Measurements from ENCODE around the gene GRIN3A. TPM values are rescaled to one million over a fixed set of nuclear protein-coding genes. Genes with fewer than 3 reads are reported as not detected.

The GRIN3A gene
- total and polyA plus RNA-seq, 9 of the 15 experiments (the other 6 are each of a cell fraction or from before 2014, with no cell fraction given): 0.01 to 0.03 TPM; not detected in 7

DNA sequence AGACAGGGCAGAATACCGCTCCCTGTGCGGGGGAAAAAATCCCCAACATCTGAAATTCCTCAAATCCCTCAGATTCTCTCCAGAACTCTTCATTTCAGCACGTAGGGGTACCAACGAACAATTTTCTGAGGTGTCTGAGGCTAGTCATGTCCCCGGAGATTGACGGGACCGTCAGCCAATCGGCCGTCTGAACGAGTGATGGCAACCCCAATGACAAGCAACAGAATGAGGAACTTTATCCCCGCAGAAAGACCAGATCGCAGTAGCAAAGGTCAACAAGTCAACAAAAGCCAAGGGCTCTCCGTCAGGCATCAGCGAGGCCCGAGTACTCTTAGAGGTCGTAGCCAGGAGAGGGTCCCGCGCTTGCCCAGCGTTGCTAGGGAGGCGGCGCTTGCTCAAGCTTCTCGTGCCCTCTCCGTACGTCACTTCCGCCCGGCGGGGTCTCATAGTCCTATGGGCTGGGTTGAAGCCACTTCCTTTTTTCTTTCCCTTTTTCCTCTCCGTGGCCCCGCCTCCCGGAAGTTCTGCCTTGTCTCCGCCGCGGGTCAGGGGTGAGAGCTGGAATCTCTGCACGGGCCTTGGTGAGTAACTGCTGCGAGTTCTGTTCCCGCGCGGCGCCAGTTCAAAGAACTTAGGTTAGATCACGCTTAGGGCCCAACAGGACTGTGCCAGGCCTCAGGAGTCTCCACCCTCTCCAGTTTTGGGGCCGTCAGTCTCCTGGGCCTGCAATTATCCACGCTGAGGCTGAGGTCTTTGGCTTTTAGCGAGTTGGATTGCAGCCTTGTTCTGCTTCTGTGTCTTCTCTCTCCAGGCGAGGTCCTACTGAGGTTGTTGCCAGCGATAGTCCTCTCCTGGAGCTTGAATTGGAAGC lies 204.9 kb downstream of the GRIN3A start, which contains the start of gene RNF20 (continued):
- TF ChIP-seq, protein P1, sequence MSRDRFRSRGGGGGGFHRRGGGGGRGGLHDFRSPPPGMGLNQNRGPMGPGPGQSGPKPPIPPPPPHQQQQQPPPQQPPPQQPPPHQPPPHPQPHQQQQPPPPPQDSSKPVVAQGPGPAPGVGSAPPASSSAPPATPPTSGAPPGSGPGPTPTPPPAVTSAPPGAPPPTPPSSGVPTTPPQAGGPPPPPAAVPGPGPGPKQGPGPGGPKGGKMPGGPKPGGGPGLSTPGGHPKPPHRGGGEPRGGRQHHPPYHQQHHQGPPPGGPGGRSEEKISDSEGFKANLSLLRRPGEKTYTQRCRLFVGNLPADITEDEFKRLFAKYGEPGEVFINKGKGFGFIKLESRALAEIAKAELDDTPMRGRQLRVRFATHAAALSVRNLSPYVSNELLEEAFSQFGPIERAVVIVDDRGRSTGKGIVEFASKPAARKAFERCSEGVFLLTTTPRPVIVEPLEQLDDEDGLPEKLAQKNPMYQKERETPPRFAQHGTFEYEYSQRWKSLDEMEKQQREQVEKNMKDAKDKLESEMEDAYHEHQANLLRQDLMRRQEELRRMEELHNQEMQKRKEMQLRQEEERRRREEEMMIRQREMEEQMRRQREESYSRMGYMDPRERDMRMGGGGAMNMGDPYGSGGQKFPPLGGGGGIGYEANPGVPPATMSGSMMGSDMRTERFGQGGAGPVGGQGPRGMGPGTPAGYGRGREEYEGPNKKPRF (IDR thresholded peaks at IDR 0.05; ENCODE audit: low read depth, low read length): no peak
- TF ChIP-seq MIER1 (IDR thresholded peaks at IDR 0.05; ENCODE audit: low read depth): 0 out of 2 replicates have a peak, but pooled peaks have one; percentile 41
- no peak for TF ChIP-seq NFRKB (IDR thresholded peaks at IDR 0.05; ENCODE audit: low read depth)
- peak; percentile 80 for TF ChIP-seq BHLHE40 (IDR thresholded peaks at IDR 0.05; ENCODE audit: low read length)
- peak; percentile 75; the same call in 1 of the 2 replicates for TF ChIP-seq PHF8 (IDR thresholded peaks at IDR 0.05; ENCODE audit: borderline replicate concordance, low read length)
- TF ChIP-seq SUPT5H (IDR thresholded peaks at IDR 0.05): peak; percentile 46; the same call in 1 of the 2 replicates
- TF ChIP-seq BACH1 (tag; IDR thresholded peaks at IDR 0.05): no peak
- peak; percentile 97 for TF ChIP-seq ELF1 (tag; IDR thresholded peaks at IDR 0.05)
- TF ChIP-seq BDP1 (IDR thresholded peaks at IDR 0.05; ENCODE audit: insufficient read depth, insufficient read length): no peak
- no peak for TF ChIP-seq ZKSCAN3 (CRISPR knock-in tag; IDR thresholded peaks at IDR 0.05)
- TF ChIP-seq RFX1 (IDR thresholded peaks at IDR 0.05): peak; percentile 96
- TF ChIP-seq ETV1 (tag; conservative IDR thresholded peaks at IDR 0.05; ENCODE audit: low read depth): peak; percentile 56; the same call in 1 of the 2 replicates
- peak; percentile 85 to 87 for TF ChIP-seq NRF1 (conservative IDR thresholded peaks at IDR 0.05 in 1 of 2, IDR thresholded peaks at IDR 0.05 in 1 of 2)
- no peak for TF ChIP-seq E2F5 (CRISPR knock-in tag; IDR thresholded peaks at IDR 0.05)
- peak; percentile 84 for TF ChIP-seq FOS (IDR thresholded peaks at IDR 0.05; ENCODE audit: extremely low read depth, insufficient read length)
- peak; percentile 75 for TF ChIP-seq ATF7 (IDR thresholded peaks at IDR 0.05)
- 0 out of 2 replicates have a peak, but pooled peaks have one; percentile 25 for TF ChIP-seq SMAD4 (CRISPR knock-in tag; conservative IDR thresholded peaks at IDR 0.05)
- no peak for TF ChIP-seq ZNF79 (CRISPR knock-in tag; IDR thresholded peaks at IDR 0.05; ENCODE audit: low read depth)
- no peak; the same call in 1 of the 2 replicates for TF ChIP-seq ETS1 (conservative IDR thresholded peaks at IDR 0.05; ENCODE audit: control insufficient read depth, low read depth, low read length)
- no peak for TF ChIP-seq STAT5A (IDR thresholded peaks at IDR 0.05; ENCODE audit: borderline replicate concordance, low read length)
